ENCODE results near the gene PITPNB.

- TF ChIP-seq YY1 (IDR thresholded peaks at IDR 0.05; ENCODE audit: insufficient read depth, insufficient read length) = no peak
- no peak for TF ChIP-seq ZNF274 (IDR thresholded peaks at IDR 0.05; ENCODE audit: low read depth, low read length)
Measured at GRCh38 chr22:27927608-27928007, 8.6 kb upstream of the PITPNB start.

Measured in NT2/D1 (cell line).